ENCODE results near the gene BCHE.

GRCh38 chr3:165837058-165837525 is at the start of gene BCHE:
- TF ChIP-seq CTCF (IDR thresholded peaks at IDR 0.05) = no peak
- no peak for TF ChIP-seq IRF2 (CRISPR knock-in tag; IDR thresholded peaks at IDR 0.05; ENCODE audit: borderline replicate concordance, low read depth)
- TF ChIP-seq NFYB (CRISPR knock-in tag; conservative IDR thresholded peaks at IDR 0.05; ENCODE audit: low read depth) = no peak
- TF ChIP-seq HMGXB4 (CRISPR knock-in tag; IDR thresholded peaks at IDR 0.05) = no peak
- no peak for TF ChIP-seq ATF1 (CRISPR knock-in tag; IDR thresholded peaks at IDR 0.05)
- no peak for TF ChIP-seq NR2C2 (CRISPR knock-in tag; IDR thresholded peaks at IDR 0.05)
- TF ChIP-seq ZNF512 (CRISPR knock-in tag; IDR thresholded peaks at IDR 0.05; ENCODE audit: borderline replicate concordance) = no peak
- TF ChIP-seq NFE2L1 (CRISPR knock-in tag; IDR thresholded peaks at IDR 0.05) = no peak
- TF ChIP-seq CBFB (CRISPR knock-in tag; IDR thresholded peaks at IDR 0.05; ENCODE audit: low read depth) = no peak
- no peak for TF ChIP-seq ATF6 (CRISPR knock-in tag; IDR thresholded peaks at IDR 0.05)
- TF ChIP-seq SP1 (CRISPR knock-in tag; conservative IDR thresholded peaks at IDR 0.05) = no peak
- TF ChIP-seq ZNF416 (CRISPR knock-in tag; IDR thresholded peaks at IDR 0.05) = no peak
- no peak for TF ChIP-seq ZNF219 (CRISPR knock-in tag; IDR thresholded peaks at IDR 0.05; ENCODE audit: borderline replicate concordance)
